ENCODE results near the gene CTNNB1. TPM values are rescaled to one million over a fixed set of nuclear protein-coding genes. Genes with fewer than 3 reads are reported as not detected.

Gene CTNNB1
- total RNA-seq, 1 experiment from 2014 or later = 387 TPM

- TF ChIP-seq IRF2 (CRISPR knock-in tag; IDR thresholded peaks at IDR 0.05; ENCODE audit: borderline replicate concordance, low read depth) = no peak
- TF ChIP-seq ZBTB43 (CRISPR knock-in tag; IDR thresholded peaks at IDR 0.05) = no peak
- no peak for TF ChIP-seq TEAD4 (CRISPR knock-in tag; IDR thresholded peaks at IDR 0.05)
- no peak for TF ChIP-seq ZNF423 (CRISPR knock-in tag; IDR thresholded peaks at IDR 0.05)
Observed at GRCh38 chr3:41248525-41248924, 49.2 kb downstream of the CTNNB1 start (continued).

DNA sequence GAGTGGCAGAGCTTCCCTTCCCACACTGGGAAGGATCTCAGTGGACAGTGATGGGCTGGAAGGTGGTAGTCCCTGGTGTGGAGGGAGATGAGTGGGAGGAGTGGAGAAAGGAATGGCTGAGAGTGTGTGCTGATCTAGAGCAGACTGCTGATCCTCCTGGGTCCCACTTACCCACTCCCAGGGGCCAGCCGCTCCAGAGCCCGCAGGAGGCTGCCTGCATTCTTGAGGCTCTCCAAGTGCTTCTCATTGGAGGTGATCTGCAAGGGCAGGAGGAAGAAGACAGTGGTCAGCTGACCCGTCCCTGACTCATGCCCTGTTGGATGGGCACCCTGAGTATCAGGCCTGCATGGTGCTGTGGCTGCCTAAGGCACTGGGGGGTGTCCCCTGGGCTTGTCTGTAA is 50.0 kb downstream of the CTNNB1 start:
- Mint-ChIP-seq H3K36me3 (no peaks in the 10 kb centered on the region), H3K9me3 (peaks cover 8% of the 10 kb centered on the region; the same call in 1 of the 2 replicates), H3K27me3 (ENCODE audit: low read depth) (no peaks in the 10 kb centered on the region; the same call in 1 of the 2 replicates), H3K4me1 (peaks cover 7% of the 10 kb centered on the region; the same call in 1 of the 2 replicates), H3K27ac (no peak overlapping the region), H3K4me3 (no peak overlapping the region)
- DNase-seq (ENCODE audit: low spot score) = no peak
- TF ChIP-seq GTF2I (CRISPR knock-in tag; conservative IDR thresholded peaks at IDR 0.05) (no peak), MXD4 (CRISPR knock-in tag; IDR thresholded peaks at IDR 0.05; ENCODE audit: borderline replicate concordance) (no peak), ZNF219 (CRISPR knock-in tag; IDR thresholded peaks at IDR 0.05; ENCODE audit: borderline replicate concordance) (no peak), MYBL2 (CRISPR knock-in tag; IDR thresholded peaks at IDR 0.05) (no peak)
- TF ChIP-seq, protein P1, sequence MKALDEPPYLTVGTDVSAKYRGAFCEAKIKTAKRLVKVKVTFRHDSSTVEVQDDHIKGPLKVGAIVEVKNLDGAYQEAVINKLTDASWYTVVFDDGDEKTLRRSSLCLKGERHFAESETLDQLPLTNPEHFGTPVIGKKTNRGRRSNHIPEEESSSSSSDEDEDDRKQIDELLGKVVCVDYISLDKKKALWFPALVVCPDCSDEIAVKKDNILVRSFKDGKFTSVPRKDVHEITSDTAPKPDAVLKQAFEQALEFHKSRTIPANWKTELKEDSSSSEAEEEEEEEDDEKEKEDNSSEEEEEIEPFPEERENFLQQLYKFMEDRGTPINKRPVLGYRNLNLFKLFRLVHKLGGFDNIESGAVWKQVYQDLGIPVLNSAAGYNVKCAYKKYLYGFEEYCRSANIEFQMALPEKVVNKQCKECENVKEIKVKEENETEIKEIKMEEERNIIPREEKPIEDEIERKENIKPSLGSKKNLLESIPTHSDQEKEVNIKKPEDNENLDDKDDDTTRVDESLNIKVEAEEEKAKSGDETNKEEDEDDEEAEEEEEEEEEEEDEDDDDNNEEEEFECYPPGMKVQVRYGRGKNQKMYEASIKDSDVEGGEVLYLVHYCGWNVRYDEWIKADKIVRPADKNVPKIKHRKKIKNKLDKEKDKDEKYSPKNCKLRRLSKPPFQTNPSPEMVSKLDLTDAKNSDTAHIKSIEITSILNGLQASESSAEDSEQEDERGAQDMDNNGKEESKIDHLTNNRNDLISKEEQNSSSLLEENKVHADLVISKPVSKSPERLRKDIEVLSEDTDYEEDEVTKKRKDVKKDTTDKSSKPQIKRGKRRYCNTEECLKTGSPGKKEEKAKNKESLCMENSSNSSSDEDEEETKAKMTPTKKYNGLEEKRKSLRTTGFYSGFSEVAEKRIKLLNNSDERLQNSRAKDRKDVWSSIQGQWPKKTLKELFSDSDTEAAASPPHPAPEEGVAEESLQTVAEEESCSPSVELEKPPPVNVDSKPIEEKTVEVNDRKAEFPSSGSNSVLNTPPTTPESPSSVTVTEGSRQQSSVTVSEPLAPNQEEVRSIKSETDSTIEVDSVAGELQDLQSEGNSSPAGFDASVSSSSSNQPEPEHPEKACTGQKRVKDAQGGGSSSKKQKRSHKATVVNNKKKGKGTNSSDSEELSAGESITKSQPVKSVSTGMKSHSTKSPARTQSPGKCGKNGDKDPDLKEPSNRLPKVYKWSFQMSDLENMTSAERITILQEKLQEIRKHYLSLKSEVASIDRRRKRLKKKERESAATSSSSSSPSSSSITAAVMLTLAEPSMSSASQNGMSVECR (CRISPR knock-in tag; IDR thresholded peaks at IDR 0.05; ENCODE audit: borderline replicate concordance) = no peak
- TF ChIP-seq, protein P2, sequence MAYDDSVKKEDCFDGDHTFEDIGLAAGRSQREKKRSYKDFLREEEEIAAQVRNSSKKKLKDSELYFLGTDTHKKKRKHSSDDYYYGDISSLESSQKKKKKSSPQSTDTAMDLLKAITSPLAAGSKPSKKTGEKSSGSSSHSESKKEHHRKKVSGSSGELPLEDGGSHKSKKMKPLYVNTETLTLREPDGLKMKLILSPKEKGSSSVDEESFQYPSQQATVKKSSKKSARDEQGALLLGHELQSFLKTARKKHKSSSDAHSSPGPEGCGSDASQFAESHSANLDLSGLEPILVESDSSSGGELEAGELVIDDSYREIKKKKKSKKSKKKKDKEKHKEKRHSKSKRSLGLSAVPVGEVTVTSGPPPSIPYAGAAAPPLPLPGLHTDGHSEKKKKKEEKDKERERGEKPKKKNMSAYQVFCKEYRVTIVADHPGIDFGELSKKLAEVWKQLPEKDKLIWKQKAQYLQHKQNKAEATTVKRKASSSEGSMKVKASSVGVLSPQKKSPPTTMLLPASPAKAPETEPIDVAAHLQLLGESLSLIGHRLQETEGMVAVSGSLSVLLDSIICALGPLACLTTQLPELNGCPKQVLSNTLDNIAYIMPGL (CRISPR knock-in tag; IDR thresholded peaks at IDR 0.05) = no peak
- TF ChIP-seq, protein P3, sequence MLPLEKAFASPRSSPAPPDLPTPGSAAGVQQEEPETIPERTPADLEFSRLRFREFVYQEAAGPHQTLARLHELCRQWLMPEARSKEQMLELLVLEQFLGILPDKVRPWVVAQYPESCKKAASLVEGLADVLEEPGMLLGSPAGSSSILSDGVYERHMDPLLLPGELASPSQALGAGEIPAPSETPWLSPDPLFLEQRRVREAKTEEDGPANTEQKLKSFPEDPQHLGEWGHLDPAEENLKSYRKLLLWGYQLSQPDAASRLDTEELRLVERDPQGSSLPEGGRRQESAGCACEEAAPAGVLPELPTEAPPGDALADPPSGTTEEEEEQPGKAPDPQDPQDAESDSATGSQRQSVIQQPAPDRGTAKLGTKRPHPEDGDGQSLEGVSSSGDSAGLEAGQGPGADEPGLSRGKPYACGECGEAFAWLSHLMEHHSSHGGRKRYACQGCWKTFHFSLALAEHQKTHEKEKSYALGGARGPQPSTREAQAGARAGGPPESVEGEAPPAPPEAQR (CRISPR knock-in tag; IDR thresholded peaks at IDR 0.05) = no peak
- TF ChIP-seq, protein P4, sequence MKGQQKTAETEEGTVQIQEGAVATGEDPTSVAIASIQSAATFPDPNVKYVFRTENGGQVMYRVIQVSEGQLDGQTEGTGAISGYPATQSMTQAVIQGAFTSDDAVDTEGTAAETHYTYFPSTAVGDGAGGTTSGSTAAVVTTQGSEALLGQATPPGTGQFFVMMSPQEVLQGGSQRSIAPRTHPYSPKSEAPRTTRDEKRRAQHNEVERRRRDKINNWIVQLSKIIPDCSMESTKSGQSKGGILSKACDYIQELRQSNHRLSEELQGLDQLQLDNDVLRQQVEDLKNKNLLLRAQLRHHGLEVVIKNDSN (CRISPR knock-in tag; IDR thresholded peaks at IDR 0.05) = no peak
- CTCF ChIA-PET = no interaction called here
- ATAC-seq = no peak
- POLR2A ChIA-PET = no interaction called here

DNA sequence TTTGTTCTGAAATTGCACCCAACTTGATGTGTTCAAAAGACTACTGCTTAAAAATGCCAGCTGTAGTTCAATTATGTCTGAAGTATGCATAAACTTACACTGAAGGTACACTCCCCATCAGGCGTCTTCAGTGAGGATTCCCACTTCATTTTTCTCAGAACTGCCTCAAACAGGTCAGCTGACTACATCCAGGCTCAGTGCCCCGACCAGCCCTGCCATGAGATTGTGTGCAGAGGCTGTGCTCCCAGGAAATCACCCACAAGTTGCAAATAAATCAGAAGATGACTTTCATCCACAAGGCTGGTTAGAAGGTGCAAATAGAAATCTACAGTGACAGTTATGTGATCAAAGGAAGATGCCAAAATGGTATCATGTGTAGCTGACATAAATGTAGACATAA is 51.5 kb downstream of the CTNNB1 start:
- DNase-seq (ENCODE audit: low spot score) (no peak), ATAC-seq (no peak)
- CTCF ChIA-PET = interaction anchor here (0.6 kb wide), 1 partner anchor 48 kb away, joined by 3 read pairs; no protein-coding TSS in a partner anchor
- H3K27me3 Mint-ChIP-seq (ENCODE audit: low read depth) = no peaks in the 10 kb centered on the region; the same call in 1 of the 2 replicates
- no peak overlapping the region for H3K27ac Mint-ChIP-seq
- no peak overlapping the region for H3K4me3 Mint-ChIP-seq
- POLR2A ChIA-PET = no interaction called here
- H3K9me3 Mint-ChIP-seq = peaks cover 8% of the 10 kb centered on the region; the same call in 1 of the 2 replicates
- H3K36me3 Mint-ChIP-seq = no peaks in the 10 kb centered on the region
- peaks cover 7% of the 10 kb centered on the region; the same call in 1 of the 2 replicates for H3K4me1 Mint-ChIP-seq
- TF ChIP-seq NFE2L1 (CRISPR knock-in tag; IDR thresholded peaks at IDR 0.05) (no peak), ELF4 (CRISPR knock-in tag; IDR thresholded peaks at IDR 0.05; ENCODE audit: low read depth) (no peak), FOXP1 (CRISPR knock-in tag; IDR thresholded peaks at IDR 0.05; ENCODE audit: borderline replicate concordance) (no peak), ETV6 (CRISPR knock-in tag; IDR thresholded peaks at IDR 0.05) (no peak), IRF1 (CRISPR knock-in tag; IDR thresholded peaks at IDR 0.05) (no peak), ESRRA (CRISPR knock-in tag; IDR thresholded peaks at IDR 0.05; ENCODE audit: borderline replicate concordance) (no peak), IRF2 (CRISPR knock-in tag; IDR thresholded peaks at IDR 0.05; ENCODE audit: borderline replicate concordance, low read depth) (no peak)
- TF ChIP-seq, protein P5, sequence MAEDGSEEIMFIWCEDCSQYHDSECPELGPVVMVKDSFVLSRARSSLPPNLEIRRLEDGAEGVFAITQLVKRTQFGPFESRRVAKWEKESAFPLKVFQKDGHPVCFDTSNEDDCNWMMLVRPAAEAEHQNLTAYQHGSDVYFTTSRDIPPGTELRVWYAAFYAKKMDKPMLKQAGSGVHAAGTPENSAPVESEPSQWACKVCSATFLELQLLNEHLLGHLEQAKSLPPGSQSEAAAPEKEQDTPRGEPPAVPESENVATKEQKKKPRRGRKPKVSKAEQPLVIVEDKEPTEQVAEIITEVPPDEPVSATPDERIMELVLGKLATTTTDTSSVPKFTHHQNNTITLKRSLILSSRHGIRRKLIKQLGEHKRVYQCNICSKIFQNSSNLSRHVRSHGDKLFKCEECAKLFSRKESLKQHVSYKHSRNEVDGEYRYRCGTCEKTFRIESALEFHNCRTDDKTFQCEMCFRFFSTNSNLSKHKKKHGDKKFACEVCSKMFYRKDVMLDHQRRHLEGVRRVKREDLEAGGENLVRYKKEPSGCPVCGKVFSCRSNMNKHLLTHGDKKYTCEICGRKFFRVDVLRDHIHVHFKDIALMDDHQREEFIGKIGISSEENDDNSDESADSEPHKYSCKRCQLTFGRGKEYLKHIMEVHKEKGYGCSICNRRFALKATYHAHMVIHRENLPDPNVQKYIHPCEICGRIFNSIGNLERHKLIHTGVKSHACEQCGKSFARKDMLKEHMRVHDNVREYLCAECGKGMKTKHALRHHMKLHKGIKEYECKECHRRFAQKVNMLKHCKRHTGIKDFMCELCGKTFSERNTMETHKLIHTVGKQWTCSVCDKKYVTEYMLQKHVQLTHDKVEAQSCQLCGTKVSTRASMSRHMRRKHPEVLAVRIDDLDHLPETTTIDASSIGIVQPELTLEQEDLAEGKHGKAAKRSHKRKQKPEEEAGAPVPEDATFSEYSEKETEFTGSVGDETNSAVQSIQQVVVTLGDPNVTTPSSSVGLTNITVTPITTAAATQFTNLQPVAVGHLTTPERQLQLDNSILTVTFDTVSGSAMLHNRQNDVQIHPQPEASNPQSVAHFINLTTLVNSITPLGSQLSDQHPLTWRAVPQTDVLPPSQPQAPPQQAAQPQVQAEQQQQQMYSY (CRISPR knock-in tag; IDR thresholded peaks at IDR 0.05) = no peak

Data from WTC11 (cell line).